ENCODE measurements around the gene ALG12.

- TF ChIP-seq POU2F2 (IDR thresholded peaks at IDR 0.05; ENCODE audit: low read depth, low read length) (no peak), POLR2AphosphoS5 (IDR thresholded peaks at IDR 0.05; ENCODE audit: low read depth, low read length) (no peak)
Observed at GRCh38 chr22:49934891-49935557, 16.8 kb upstream of the ALG12 start.
